Testis (tissue), 2 donors: ENCODE measurements around the gene AMZ1.

Experiments
- POLR2A ChIP-seq: fragments of 450-650 bp; IDR thresholded peaks from one replicate; pipeline ENCODE4 v1.6.1; 2017; ENCODE audit warnings: antibody characterized with exemption, mild to moderate bottlenecking, moderate library complexity
- TF ChIP-seq, protein P1 (sequence below), 3 experiments: fragments of 450-650 bp in 2 of 3; fragments of 200-600 bp in 1 of 3; sonication (generic) in 1 of 3; IDR thresholded peaks; one replicate each; pipeline ENCODE4 v1.5.1; 2016 to 2019; ENCODE audit warnings: antibody characterized with exemption in 3 of 3, mild to moderate bottlenecking in 2 of 3, moderate library complexity in 1 of 3

DNA sequence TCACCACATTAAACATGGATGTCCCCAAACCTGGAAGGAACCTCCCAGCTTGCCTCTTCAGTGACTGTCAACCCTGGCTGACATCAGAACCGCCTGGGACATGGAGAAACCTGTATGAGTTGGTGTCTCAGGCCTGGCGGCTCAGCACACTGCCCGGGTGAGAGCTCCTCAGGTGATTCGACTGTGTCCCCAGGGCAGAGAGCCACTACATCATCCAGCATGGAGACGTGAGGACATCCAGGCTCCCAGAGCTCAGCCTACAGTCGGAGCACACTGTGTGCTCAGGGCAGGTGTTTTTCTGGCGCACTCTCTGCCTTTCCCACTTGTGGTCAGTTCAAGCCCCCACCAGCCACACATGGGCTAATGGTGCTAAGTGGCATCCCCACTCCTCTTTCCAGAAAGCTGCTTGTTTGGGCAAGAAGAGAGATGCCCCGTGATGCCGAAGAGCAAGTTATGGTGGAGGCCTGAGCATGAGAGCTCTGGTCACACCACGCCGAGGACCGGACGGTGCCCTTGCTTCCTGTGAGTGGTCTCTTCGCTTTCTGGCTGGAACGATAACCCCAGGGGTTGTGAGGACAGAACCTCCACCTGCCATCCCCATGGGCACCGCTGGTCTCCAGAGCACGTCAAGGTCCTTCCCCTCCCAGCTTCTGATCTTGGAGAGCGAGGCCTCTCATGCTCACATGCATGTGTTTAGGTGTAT lies 38.5 kb downstream of the AMZ1 start:
- TF ChIP-seq, protein P1, sequence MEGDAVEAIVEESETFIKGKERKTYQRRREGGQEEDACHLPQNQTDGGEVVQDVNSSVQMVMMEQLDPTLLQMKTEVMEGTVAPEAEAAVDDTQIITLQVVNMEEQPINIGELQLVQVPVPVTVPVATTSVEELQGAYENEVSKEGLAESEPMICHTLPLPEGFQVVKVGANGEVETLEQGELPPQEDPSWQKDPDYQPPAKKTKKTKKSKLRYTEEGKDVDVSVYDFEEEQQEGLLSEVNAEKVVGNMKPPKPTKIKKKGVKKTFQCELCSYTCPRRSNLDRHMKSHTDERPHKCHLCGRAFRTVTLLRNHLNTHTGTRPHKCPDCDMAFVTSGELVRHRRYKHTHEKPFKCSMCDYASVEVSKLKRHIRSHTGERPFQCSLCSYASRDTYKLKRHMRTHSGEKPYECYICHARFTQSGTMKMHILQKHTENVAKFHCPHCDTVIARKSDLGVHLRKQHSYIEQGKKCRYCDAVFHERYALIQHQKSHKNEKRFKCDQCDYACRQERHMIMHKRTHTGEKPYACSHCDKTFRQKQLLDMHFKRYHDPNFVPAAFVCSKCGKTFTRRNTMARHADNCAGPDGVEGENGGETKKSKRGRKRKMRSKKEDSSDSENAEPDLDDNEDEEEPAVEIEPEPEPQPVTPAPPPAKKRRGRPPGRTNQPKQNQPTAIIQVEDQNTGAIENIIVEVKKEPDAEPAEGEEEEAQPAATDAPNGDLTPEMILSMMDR (IDR thresholded peaks at IDR 0.05) = no peak
- no peak for TF ChIP-seq POLR2A
